ENCODE measurements around the gene IFT122.
A peak's percentile ranks its signal among the peaks of the same experiment; 100 is the strongest.

The IFT122 gene

DNA sequence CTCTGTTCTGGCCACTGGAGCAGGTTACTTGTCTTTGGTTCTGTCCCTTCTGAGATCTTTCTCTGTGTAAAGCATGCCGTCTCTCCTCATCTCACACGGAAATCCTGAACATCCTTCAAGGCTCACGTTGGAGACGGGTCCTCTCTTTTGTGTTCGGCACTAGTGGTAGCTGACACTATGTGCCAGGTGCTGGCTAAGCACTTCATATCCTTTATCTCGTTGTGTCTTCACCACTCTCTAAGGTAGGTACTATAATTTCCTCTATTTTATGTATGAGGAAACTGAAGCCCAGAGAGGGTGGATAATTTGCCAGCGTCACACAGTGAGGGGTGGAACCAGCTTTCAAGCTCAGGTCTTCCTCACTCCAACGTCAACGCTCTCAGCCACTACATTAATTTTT, 1.2 kb downstream of the IFT122 start:
- no peaks in the 10 kb centered on the region for H3K27me3 ChIP-seq (ENCODE audit: insufficient read depth, poor library complexity, severe bottlenecking)
- peak overlapping the region; percentile 66 for H3K27ac ChIP-seq (ENCODE audit: poor library complexity, severe bottlenecking)
- H3K4me1 ChIP-seq (ENCODE audit: insufficient read depth, poor library complexity, severe bottlenecking): peaks cover 7% of the 10 kb centered on the region
- H3K4me3 ChIP-seq (ENCODE audit: severe bottlenecking): peak overlapping the region; percentile 79
- peaks cover 21% of the 10 kb centered on the region for H3K36me3 ChIP-seq (ENCODE audit: low read depth)
- DNase-seq (ENCODE audit: low spot score) (no peak), ATAC-seq (ENCODE audit: low read depth) (no peak)
- TF ChIP-seq CTCF (IDR thresholded peaks at IDR 0.05; ENCODE audit: poor library complexity, severe bottlenecking): no peak
- H3K9me3 ChIP-seq (ENCODE audit: severe bottlenecking): no peaks in the 10 kb centered on the region

GRCh38 chr3:129441782-129442181, 1.8 kb downstream of the IFT122 start:
- Histone ChIP-seq H3K27me3 (ENCODE audit: insufficient read depth, poor library complexity, severe bottlenecking) (no peaks in the 10 kb centered on the region), H3K4me1 (ENCODE audit: insufficient read depth, poor library complexity, severe bottlenecking) (peaks cover 7% of the 10 kb centered on the region), H3K36me3 (ENCODE audit: low read depth) (peaks cover 16% of the 10 kb centered on the region), H3K9me3 (ENCODE audit: severe bottlenecking) (no peaks in the 10 kb centered on the region), H3K27ac (ENCODE audit: poor library complexity, severe bottlenecking) (peak overlapping the region; percentile 66), H3K4me3 (ENCODE audit: severe bottlenecking) (no peak overlapping the region)
- ATAC-seq (ENCODE audit: low read depth) (no peak), DNase-seq (ENCODE audit: low spot score) (no peak)
- TF ChIP-seq CTCF (IDR thresholded peaks at IDR 0.05; ENCODE audit: poor library complexity, severe bottlenecking): peak; percentile 16

DNA sequence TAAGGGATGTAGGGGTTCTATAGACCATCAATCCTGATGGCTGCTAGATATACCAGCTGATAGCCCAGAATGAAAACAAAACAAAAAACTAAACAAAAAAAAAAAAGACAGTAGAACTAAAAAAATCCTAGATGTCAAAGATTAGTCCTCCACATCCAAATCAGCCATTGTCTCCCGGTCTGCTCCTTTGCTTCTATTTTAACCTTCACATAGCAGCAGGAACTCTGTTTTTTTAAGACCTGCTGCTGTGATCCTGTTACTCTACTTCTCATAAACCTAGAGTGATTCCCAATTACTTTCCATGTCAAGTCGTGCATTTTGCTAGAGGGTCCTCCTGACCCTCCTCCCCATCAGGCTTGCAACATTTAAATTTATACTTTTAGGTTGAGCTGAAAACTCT, 2.5 kb downstream of the IFT122 start:
- no peaks in the 10 kb centered on the region for H3K27me3 ChIP-seq (ENCODE audit: insufficient read depth, poor library complexity, severe bottlenecking)
- ATAC-seq (ENCODE audit: low read depth): no peak
- no peak overlapping the region for H3K27ac ChIP-seq (ENCODE audit: poor library complexity, severe bottlenecking)
- H3K4me3 ChIP-seq (ENCODE audit: severe bottlenecking): no peak overlapping the region
- peaks cover 7% of the 10 kb centered on the region for H3K4me1 ChIP-seq (ENCODE audit: insufficient read depth, poor library complexity, severe bottlenecking)
- no peak for DNase-seq (ENCODE audit: low spot score)
- TF ChIP-seq CTCF (IDR thresholded peaks at IDR 0.05; ENCODE audit: poor library complexity, severe bottlenecking): no peak
- peaks cover 9% of the 10 kb centered on the region for H3K36me3 ChIP-seq (ENCODE audit: low read depth)
- H3K9me3 ChIP-seq (ENCODE audit: severe bottlenecking): no peaks in the 10 kb centered on the region

- Histone ChIP-seq H3K36me3 (ENCODE audit: low read depth) (peaks cover 4% of the 10 kb centered on the region), H3K27me3 (ENCODE audit: insufficient read depth, poor library complexity, severe bottlenecking) (no peaks in the 10 kb centered on the region), H3K27ac (ENCODE audit: poor library complexity, severe bottlenecking) (no peak overlapping the region), H3K4me1 (ENCODE audit: insufficient read depth, poor library complexity, severe bottlenecking) (peaks cover 7% of the 10 kb centered on the region), H3K9me3 (ENCODE audit: severe bottlenecking) (no peaks in the 10 kb centered on the region), H3K4me3 (ENCODE audit: severe bottlenecking) (no peak overlapping the region)
- no peak for DNase-seq (ENCODE audit: low spot score)
- TF ChIP-seq CTCF (IDR thresholded peaks at IDR 0.05; ENCODE audit: poor library complexity, severe bottlenecking): no peak
- ATAC-seq (ENCODE audit: low read depth): no peak
These were observed 2.9 kb downstream of the IFT122 start for GRCh38 chr3:129442947-129443346.

DNA sequence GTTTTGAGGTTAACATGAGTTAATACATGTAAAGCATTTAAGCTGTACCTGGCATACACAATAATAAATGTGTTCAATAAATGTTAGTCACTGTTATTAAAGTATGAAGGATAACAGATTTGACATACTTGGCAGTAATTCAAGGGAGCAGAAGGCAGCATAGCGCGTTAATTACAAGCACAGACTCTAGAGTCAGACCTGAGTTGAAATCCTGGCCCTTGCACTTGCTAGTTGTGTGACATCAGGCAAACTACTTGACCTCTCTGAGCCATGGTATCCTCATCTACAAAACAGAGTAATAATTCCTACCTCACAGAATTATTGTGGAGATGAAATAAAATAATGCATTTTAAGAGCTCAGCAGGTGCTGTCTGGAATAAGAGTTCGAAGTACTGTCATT, 5.4 kb downstream of the IFT122 start:
- Histone ChIP-seq H3K27me3 (ENCODE audit: insufficient read depth, poor library complexity, severe bottlenecking) (no peaks in the 10 kb centered on the region), H3K4me3 (ENCODE audit: severe bottlenecking) (no peak overlapping the region), H3K36me3 (ENCODE audit: low read depth) (no peaks in the 10 kb centered on the region), H3K9me3 (ENCODE audit: severe bottlenecking) (no peaks in the 10 kb centered on the region), H3K27ac (ENCODE audit: poor library complexity, severe bottlenecking) (no peak overlapping the region), H3K4me1 (ENCODE audit: insufficient read depth, poor library complexity, severe bottlenecking) (peaks cover 7% of the 10 kb centered on the region)
- ATAC-seq (ENCODE audit: low read depth) (no peak), DNase-seq (ENCODE audit: low spot score) (no peak)
- TF ChIP-seq CTCF (IDR thresholded peaks at IDR 0.05; ENCODE audit: poor library complexity, severe bottlenecking): no peak

Measured in RWPE2 (cell line).